Measurements from ENCODE around the gene SLC35E3. TPM values are rescaled to one million over a fixed set of nuclear protein-coding genes. Genes with fewer than 3 reads are reported as not detected.

SLC35E3 gene
- total RNA-seq, 1 donor from 2014 or later, result 2.0 TPM

GRCh38 chr12:68775121-68775630, 29.2 kb downstream of the SLC35E3 start:
- Histone ChIP-seq H3K4me1 (no peaks in the 10 kb centered on the region), H3K36me3 (no peaks in the 10 kb centered on the region), H3K9me3 (no peaks in the 10 kb centered on the region), H3K27ac (no peak overlapping the region), H3K4me3 (no peak overlapping the region), H3K27me3 (no peaks in the 10 kb centered on the region)
- no peak for TF ChIP-seq CTCF (IDR thresholded peaks at IDR 0.05)
- DNase-seq (ENCODE audit: low spot score in 2 of 2), result no peak
- intact Hi-C loops (cut with DNase I), result no loop called here

GRCh38 chr12:68776976-68777610, 31.1 kb downstream of the SLC35E3 start:
- H3K27me3 ChIP-seq, result no peaks in the 10 kb centered on the region
- intact Hi-C loops (cut with DNase I), result no loop called here
- no peak overlapping the region for H3K27ac ChIP-seq
- no peak for DNase-seq (ENCODE audit: low spot score in 2 of 2)
- H3K36me3 ChIP-seq, result no peaks in the 10 kb centered on the region
- no peak overlapping the region for H3K4me3 ChIP-seq
- TF ChIP-seq CTCF (IDR thresholded peaks at IDR 0.05), result no peak
- no peaks in the 10 kb centered on the region for H3K9me3 ChIP-seq
- H3K4me1 ChIP-seq, result no peaks in the 10 kb centered on the region

- Histone ChIP-seq H3K36me3 (no peaks in the 10 kb centered on the region), H3K27me3 (no peaks in the 10 kb centered on the region), H3K4me3 (no peak overlapping the region), H3K27ac (no peak overlapping the region), H3K4me1 (no peaks in the 10 kb centered on the region), H3K9me3 (no peaks in the 10 kb centered on the region)
- DNase-seq (ENCODE audit: low spot score in 2 of 2), result no peak
- no peak for TF ChIP-seq CTCF (IDR thresholded peaks at IDR 0.05)
- intact Hi-C loops (cut with DNase I), result no loop called here
Observed at GRCh38 chr12:68779280-68779679, 33.3 kb downstream of the SLC35E3 start.

- no peaks in the 10 kb centered on the region for H3K36me3 ChIP-seq
- no peaks in the 10 kb centered on the region for H3K9me3 ChIP-seq
- no peaks in the 10 kb centered on the region for H3K27me3 ChIP-seq
- no peak overlapping the region for H3K27ac ChIP-seq
- no peaks in the 10 kb centered on the region for H3K4me1 ChIP-seq
- no peak overlapping the region for H3K4me3 ChIP-seq
- no peak for TF ChIP-seq CTCF (IDR thresholded peaks at IDR 0.05)
- intact Hi-C loops (cut with DNase I), result no loop called here
- no peak for DNase-seq (ENCODE audit: low spot score in 2 of 2)
Observed at GRCh38 chr12:68780731-68781130, 34.8 kb downstream of the SLC35E3 start.

GRCh38 chr12:68781728-68782127, 35.8 kb downstream of the SLC35E3 start:
- Histone ChIP-seq H3K36me3 (no peaks in the 10 kb centered on the region), H3K4me3 (no peak overlapping the region), H3K4me1 (no peaks in the 10 kb centered on the region), H3K27me3 (no peaks in the 10 kb centered on the region), H3K27ac (no peak overlapping the region), H3K9me3 (no peaks in the 10 kb centered on the region)
- DNase-seq (ENCODE audit: low spot score in 2 of 2), result no peak
- intact Hi-C loops (cut with DNase I), result no loop called here
- TF ChIP-seq CTCF (IDR thresholded peaks at IDR 0.05), result no peak
